ENCODE measurements around the gene MRPL19.

The MRPL19 gene

DNA sequence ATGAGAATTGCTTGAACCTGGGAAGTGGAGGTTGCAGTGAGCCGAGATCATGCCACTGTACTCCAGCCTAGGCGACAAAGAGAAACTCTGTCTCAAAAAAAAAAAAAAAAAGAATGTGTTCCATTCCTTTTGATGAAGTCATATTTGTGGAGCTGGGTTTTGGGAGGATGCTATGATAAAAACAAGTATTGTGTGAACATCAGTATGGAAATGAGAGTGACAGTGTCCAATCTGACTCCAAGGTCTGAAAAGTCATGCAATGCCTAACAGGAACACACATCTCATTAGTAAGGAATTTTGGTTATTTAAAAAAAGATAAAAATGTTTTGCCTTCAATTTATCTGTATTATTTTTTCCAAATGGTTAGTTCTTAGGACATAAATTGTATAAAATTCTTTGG, 52.3 kb downstream of the MRPL19 start:
- no peak overlapping the region for H3K27ac ChIP-seq
- TF ChIP-seq ZFX (IDR thresholded peaks at IDR 0.05) = no peak
- TF ChIP-seq, protein P1, sequence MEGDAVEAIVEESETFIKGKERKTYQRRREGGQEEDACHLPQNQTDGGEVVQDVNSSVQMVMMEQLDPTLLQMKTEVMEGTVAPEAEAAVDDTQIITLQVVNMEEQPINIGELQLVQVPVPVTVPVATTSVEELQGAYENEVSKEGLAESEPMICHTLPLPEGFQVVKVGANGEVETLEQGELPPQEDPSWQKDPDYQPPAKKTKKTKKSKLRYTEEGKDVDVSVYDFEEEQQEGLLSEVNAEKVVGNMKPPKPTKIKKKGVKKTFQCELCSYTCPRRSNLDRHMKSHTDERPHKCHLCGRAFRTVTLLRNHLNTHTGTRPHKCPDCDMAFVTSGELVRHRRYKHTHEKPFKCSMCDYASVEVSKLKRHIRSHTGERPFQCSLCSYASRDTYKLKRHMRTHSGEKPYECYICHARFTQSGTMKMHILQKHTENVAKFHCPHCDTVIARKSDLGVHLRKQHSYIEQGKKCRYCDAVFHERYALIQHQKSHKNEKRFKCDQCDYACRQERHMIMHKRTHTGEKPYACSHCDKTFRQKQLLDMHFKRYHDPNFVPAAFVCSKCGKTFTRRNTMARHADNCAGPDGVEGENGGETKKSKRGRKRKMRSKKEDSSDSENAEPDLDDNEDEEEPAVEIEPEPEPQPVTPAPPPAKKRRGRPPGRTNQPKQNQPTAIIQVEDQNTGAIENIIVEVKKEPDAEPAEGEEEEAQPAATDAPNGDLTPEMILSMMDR (conservative IDR thresholded peaks at IDR 0.05) = no peak

DNA sequence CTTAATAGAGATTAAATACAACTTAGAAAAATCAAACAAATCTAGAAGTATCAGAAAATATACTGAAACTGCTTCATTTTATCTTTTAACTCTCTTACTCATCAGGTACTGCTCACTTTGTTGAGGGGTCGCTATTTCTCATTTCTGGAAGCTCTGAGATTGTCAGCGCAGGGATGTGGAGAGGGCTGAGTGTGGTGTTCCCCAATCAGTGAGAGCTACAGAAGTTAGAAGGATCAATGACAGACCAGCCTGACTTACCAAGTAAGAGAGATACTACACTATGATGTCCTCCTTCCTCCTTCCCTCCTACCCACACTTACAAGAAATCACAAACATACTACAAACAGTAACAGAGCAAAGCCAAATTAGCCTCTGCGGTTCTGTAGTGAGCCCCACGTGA, 56.0 kb downstream of the MRPL19 start:
- TF ChIP-seq, protein P1 (conservative IDR thresholded peaks at IDR 0.05) = no peak
- no peak for TF ChIP-seq ZFX (IDR thresholded peaks at IDR 0.05)
- H3K27ac ChIP-seq = no peak overlapping the region

DNA sequence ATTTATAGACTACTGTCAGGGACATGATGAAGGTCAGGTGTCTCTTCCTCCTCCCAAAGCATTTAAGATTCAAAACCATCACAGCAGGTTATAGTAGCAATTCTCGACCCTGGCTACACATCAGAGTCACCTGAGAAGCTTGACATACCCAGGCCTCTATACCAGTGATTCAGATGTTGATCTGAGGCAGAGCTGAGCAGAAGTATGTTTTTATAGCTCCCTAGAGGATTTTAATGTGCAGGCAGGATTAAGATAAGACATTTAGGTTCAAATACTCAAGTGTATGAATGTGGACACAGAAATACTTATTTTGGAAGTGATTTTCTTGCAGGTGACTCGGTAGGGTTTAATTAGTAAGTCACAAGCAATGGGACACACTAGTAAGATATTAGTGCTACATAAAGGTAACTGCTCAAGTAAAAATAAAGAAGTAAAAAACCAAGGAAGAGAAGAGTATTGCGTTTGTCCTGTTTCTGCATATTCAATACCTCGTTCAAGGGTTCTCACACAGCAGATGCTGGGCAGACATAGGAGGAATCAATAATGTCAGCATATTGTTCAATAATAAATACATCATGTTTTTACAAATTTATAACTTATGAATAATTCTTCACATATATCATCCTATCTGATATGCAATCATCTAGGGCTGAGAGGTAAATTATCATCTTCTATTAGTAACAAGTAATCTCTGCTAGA, 57.2 kb downstream of the MRPL19 start:
- no peak overlapping the region for H3K27ac ChIP-seq
- TF ChIP-seq ZFX (IDR thresholded peaks at IDR 0.05) = no peak
- TF ChIP-seq, protein P1 (conservative IDR thresholded peaks at IDR 0.05) = no peak

DNA sequence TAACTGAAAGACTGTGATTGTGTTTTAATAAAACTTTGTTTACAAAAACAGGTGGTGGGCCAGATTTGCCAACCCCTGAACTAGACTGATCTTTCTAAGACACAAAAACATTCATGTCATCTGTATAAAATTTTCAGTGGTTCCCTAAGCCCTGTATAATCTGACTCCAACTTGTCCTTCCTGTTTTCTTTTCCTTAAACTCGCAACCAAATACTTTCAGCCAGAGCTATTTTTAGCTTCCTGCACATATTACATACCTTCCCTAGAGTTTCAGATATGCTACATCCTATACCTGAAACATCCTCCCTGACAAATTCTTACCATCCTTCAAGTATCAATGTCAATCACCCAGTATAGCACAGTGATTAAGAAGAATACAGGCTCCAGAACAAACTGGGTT, 59.3 kb downstream of the MRPL19 start:
- H3K27ac ChIP-seq = no peak overlapping the region
- TF ChIP-seq, protein P1 (conservative IDR thresholded peaks at IDR 0.05) = no peak
- TF ChIP-seq ZFX (IDR thresholded peaks at IDR 0.05) = no peak

DNA sequence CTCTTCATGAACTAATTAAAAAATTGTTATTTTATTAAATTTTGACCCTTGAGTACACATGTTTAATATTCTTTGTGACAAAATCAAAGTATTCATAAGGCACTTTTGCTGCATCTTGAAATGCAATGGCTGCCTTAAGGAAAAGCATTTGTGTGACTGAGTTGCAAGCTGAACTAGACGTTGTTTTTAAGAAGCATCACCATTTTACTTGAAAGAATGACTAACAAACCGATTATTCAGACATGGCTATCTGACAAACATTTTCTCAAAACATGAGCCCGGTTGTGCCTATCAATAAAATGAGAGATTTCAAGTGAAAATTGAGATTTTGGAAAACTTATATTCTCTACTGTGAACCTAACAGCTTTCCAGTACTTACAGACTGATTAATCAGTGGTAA, 61.3 kb downstream of the MRPL19 start:
- no peak overlapping the region for H3K27ac ChIP-seq
- no peak for TF ChIP-seq ZFX (IDR thresholded peaks at IDR 0.05)
- TF ChIP-seq, protein P1 (conservative IDR thresholded peaks at IDR 0.05) = no peak

DNA sequence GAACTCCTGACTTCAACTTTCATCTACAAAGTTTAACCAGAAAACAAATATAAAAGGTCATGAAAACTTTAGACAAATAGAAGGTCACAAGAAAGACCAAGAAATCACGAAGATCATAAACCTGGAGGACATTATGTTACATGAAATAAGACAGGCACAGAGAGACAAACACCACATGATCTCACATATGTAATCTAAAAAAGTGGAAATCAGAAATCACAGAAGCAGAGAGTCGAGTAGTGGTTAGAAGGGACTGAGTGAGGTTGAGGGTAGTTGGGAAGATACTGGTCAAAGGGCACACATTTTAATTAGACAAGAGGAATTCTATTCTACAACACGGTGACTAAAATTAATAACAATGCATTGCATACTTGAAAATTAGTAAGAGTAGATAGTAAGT, 62.7 kb downstream of the MRPL19 start:
- no peak overlapping the region for H3K27ac ChIP-seq
- TF ChIP-seq ZFX (IDR thresholded peaks at IDR 0.05) = no peak
- TF ChIP-seq, protein P1 (conservative IDR thresholded peaks at IDR 0.05) = no peak

DNA sequence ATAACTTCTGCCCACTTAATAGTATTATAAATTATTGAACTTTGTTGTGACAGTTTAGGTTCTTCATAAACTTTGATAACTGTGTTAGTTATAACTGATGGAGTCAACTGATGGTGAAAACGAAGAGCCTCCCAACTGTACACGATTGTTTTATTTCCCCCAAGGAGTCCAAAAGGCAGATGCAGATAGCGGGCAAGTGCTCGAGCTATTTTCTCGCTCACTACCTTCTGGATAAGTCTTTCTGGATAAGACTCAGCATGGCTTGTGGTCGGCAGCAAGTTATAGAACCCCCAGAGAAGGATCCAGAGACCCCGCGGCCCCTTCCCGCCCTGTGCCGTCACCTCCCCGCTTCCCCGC, 63.6 kb downstream of the MRPL19 start:
- TF ChIP-seq, protein P1 (conservative IDR thresholded peaks at IDR 0.05) = no peak
- no peak for TF ChIP-seq ZFX (IDR thresholded peaks at IDR 0.05)
- peak overlapping the region; percentile 83 for H3K27ac ChIP-seq
